OCI-LY7 (cell line): ENCODE measurements around the gene ZYX.

Experiments
- EZH2phosphoT487 ChIP-seq: fragments of 200-600 bp; sonication (generic); IDR thresholded peaks from 2 replicates; pipeline ENCODE4 v1.6.1; 2018; ENCODE audit warnings: low read depth, borderline replicate concordance, mild to moderate bottlenecking, mixed run types, antibody characterized with exemption, low read length, moderate library complexity, mixed read lengths
- TF ChIP-seq, protein P1 (sequence below): fragments of 200-600 bp; sonication (generic); conservative IDR thresholded peaks from 2 replicates; pipeline ENCODE4 v1.5.1; 2014; ENCODE audit warnings: mild to moderate bottlenecking, antibody characterized with exemption, low read length, moderate library complexity, mixed read lengths

DNA sequence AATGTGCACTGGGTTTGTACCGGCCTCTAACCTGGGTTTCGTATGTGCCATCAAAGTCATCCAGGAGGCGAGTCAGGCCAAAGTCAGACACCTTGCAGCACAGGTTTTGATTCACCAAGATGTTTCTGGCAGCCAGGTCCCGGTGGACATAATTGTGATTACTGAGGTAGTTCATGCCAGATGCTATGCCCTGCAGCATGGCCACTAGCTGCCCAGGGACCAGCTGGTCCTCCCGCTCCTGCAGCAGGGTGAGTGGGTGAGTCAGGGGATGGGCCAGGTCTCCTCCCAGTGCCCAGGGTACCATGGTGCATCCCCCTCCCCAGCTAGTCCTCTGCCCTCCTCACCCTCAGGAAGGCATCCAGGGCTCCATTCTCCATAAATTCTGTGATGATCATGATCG lies 13.6 kb downstream of the ZYX start:
- TF ChIP-seq, protein P1, sequence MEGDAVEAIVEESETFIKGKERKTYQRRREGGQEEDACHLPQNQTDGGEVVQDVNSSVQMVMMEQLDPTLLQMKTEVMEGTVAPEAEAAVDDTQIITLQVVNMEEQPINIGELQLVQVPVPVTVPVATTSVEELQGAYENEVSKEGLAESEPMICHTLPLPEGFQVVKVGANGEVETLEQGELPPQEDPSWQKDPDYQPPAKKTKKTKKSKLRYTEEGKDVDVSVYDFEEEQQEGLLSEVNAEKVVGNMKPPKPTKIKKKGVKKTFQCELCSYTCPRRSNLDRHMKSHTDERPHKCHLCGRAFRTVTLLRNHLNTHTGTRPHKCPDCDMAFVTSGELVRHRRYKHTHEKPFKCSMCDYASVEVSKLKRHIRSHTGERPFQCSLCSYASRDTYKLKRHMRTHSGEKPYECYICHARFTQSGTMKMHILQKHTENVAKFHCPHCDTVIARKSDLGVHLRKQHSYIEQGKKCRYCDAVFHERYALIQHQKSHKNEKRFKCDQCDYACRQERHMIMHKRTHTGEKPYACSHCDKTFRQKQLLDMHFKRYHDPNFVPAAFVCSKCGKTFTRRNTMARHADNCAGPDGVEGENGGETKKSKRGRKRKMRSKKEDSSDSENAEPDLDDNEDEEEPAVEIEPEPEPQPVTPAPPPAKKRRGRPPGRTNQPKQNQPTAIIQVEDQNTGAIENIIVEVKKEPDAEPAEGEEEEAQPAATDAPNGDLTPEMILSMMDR, result no peak
- no peak for TF ChIP-seq EZH2phosphoT487
